ENCODE measurements around the gene SMARCA1.

- TF ChIP-seq GATA3 (IDR thresholded peaks at IDR 0.05; ENCODE audit: low read depth, low read length) (no peak), GATA2 (IDR thresholded peaks at IDR 0.05; ENCODE audit: low read depth, low read length) (no peak)
These were observed 119.2 kb downstream of the SMARCA1 start for GRCh38 chrX:129403974-129404669.

All from SH-SY5Y (cell line).